Neuron (in vitro differentiated cells): ENCODE results near the gene KLHL3.

Experiments
- H2AFZ ChIP-seq: one replicate; pipeline ENCODE4 v1.6.1; 2013; ENCODE audit warnings: low read depth, mild to moderate bottlenecking, inconsistent platforms, low read length, moderate library complexity
- H3K27me3 ChIP-seq: one replicate; pipeline ENCODE4 v1.6.1; 2013; ENCODE audit warnings: low read length; ENCODE audit not compliant: insufficient read depth
- H3K36me3 ChIP-seq: one replicate; pipeline ENCODE4 v1.6.1; 2013; ENCODE audit warnings: low read length; ENCODE audit not compliant: insufficient read depth
- H3K4me1 ChIP-seq: one replicate; pipeline ENCODE4 v1.6.1; 2013; ENCODE audit warnings: low read length; ENCODE audit not compliant: insufficient read depth
- H3K4me3 ChIP-seq: 2 replicates; pipeline ENCODE4 v1.5.1; 2013; ENCODE audit warnings: mild to moderate bottlenecking, low read length, moderate library complexity
- H3K9me3 ChIP-seq: one replicate; pipeline ENCODE4 v1.6.1; 2013; ENCODE audit warnings: low read length

KLHL3 gene

GRCh38 chr5:137611794-137612435 lies 124.0 kb downstream of the KLHL3 start:
- no peaks in the 10 kb centered on the region for H3K9me3 ChIP-seq
- H3K4me1 ChIP-seq = no peaks in the 10 kb centered on the region

GRCh38 chr5:137611011-137611580 lies 124.8 kb downstream of the KLHL3 start:
- Histone ChIP-seq H2AFZ (no peak overlapping the region), H3K4me3 (no peak overlapping the region), H3K36me3 (no peaks in the 10 kb centered on the region), H3K9me3 (no peaks in the 10 kb centered on the region), H3K27me3 (peaks cover 10% of the 10 kb centered on the region), H3K4me1 (no peaks in the 10 kb centered on the region)

More at GRCh38 chr5:137611794-137612435, 124.0 kb downstream of the KLHL3 start:
- H3K4me3 ChIP-seq = no peak overlapping the region
- peaks cover 6% of the 10 kb centered on the region for H3K27me3 ChIP-seq
- no peak overlapping the region for H2AFZ ChIP-seq
- H3K36me3 ChIP-seq = no peaks in the 10 kb centered on the region

GRCh38 chr5:137610598-137610997 lies 125.3 kb downstream of the KLHL3 start:
- Histone ChIP-seq H3K4me3 (no peak overlapping the region), H2AFZ (no peak overlapping the region), H3K27me3 (peaks cover 10% of the 10 kb centered on the region), H3K36me3 (no peaks in the 10 kb centered on the region), H3K4me1 (no peaks in the 10 kb centered on the region), H3K9me3 (no peaks in the 10 kb centered on the region)

GRCh38 chr5:137609127-137609526 lies 126.8 kb downstream of the KLHL3 start:
- H3K9me3 ChIP-seq = no peaks in the 10 kb centered on the region
- H3K4me1 ChIP-seq = no peaks in the 10 kb centered on the region
- peaks cover 17% of the 10 kb centered on the region for H3K27me3 ChIP-seq
- no peaks in the 10 kb centered on the region for H3K36me3 ChIP-seq
- no peak overlapping the region for H2AFZ ChIP-seq
- no peak overlapping the region for H3K4me3 ChIP-seq

GRCh38 chr5:137607771-137608170 lies 128.1 kb downstream of the KLHL3 start:
- H3K27me3 ChIP-seq = peaks cover 25% of the 10 kb centered on the region
- no peaks in the 10 kb centered on the region for H3K9me3 ChIP-seq
- no peaks in the 10 kb centered on the region for H3K36me3 ChIP-seq
- H2AFZ ChIP-seq = no peak overlapping the region
- no peak overlapping the region for H3K4me3 ChIP-seq
- no peaks in the 10 kb centered on the region for H3K4me1 ChIP-seq

- H3K4me3 ChIP-seq = no peak overlapping the region
- H3K36me3 ChIP-seq = no peaks in the 10 kb centered on the region
- no peaks in the 10 kb centered on the region for H3K4me1 ChIP-seq
- H3K27me3 ChIP-seq = peaks cover 33% of the 10 kb centered on the region
- H3K9me3 ChIP-seq = no peaks in the 10 kb centered on the region
- no peak overlapping the region for H2AFZ ChIP-seq
Observed at GRCh38 chr5:137606401-137606800, 129.5 kb downstream of the KLHL3 start.

- Histone ChIP-seq H2AFZ (no peak overlapping the region), H3K27me3 (peaks cover 38% of the 10 kb centered on the region), H3K4me1 (no peaks in the 10 kb centered on the region), H3K36me3 (no peaks in the 10 kb centered on the region), H3K4me3 (no peak overlapping the region), H3K9me3 (no peaks in the 10 kb centered on the region)
Observed at GRCh38 chr5:137605411-137605810, 130.5 kb downstream of the KLHL3 start.

- H3K27me3 ChIP-seq = peaks cover 40% of the 10 kb centered on the region
Observed at GRCh38 chr5:137604348-137605095, 131.4 kb downstream of the KLHL3 start.

GRCh38 chr5:137603891-137604290 lies 132.0 kb downstream of the KLHL3 start:
- Histone ChIP-seq H3K4me3 (no peak overlapping the region), H2AFZ (no peak overlapping the region), H3K9me3 (no peaks in the 10 kb centered on the region), H3K4me1 (no peaks in the 10 kb centered on the region), H3K27me3 (peaks cover 41% of the 10 kb centered on the region), H3K36me3 (no peaks in the 10 kb centered on the region)

More at GRCh38 chr5:137604348-137605095, 131.4 kb downstream of the KLHL3 start:
- H3K4me3 ChIP-seq = no peak overlapping the region
- no peaks in the 10 kb centered on the region for H3K9me3 ChIP-seq
- no peaks in the 10 kb centered on the region for H3K4me1 ChIP-seq
- no peaks in the 10 kb centered on the region for H3K36me3 ChIP-seq
- no peak overlapping the region for H2AFZ ChIP-seq

GRCh38 chr5:137603356-137603755 lies 132.5 kb downstream of the KLHL3 start:
- Histone ChIP-seq H3K36me3 (no peaks in the 10 kb centered on the region), H3K4me3 (no peak overlapping the region), H2AFZ (no peak overlapping the region), H3K27me3 (peaks cover 41% of the 10 kb centered on the region), H3K4me1 (no peaks in the 10 kb centered on the region), H3K9me3 (no peaks in the 10 kb centered on the region)

GRCh38 chr5:137602721-137603273 lies 133.1 kb downstream of the KLHL3 start:
- H3K4me3 ChIP-seq = no peak overlapping the region
- no peaks in the 10 kb centered on the region for H3K36me3 ChIP-seq
- peaks cover 44% of the 10 kb centered on the region for H3K27me3 ChIP-seq
- H2AFZ ChIP-seq = no peak overlapping the region
- no peaks in the 10 kb centered on the region for H3K4me1 ChIP-seq
- H3K9me3 ChIP-seq = no peaks in the 10 kb centered on the region

- H3K9me3 ChIP-seq = no peaks in the 10 kb centered on the region
- no peaks in the 10 kb centered on the region for H3K36me3 ChIP-seq
- peaks cover 41% of the 10 kb centered on the region for H3K27me3 ChIP-seq
- no peak overlapping the region for H3K4me3 ChIP-seq
- H2AFZ ChIP-seq = no peak overlapping the region
- no peaks in the 10 kb centered on the region for H3K4me1 ChIP-seq
Observed at GRCh38 chr5:137600721-137601360, 135.0 kb downstream of the KLHL3 start.

- no peak overlapping the region for H3K4me3 ChIP-seq
Observed at GRCh38 chr5:137599457-137599856, 136.4 kb downstream of the KLHL3 start.

More at GRCh38 chr5:137599457-137599856, 136.4 kb downstream of the KLHL3 start:
- Histone ChIP-seq H3K36me3 (no peaks in the 10 kb centered on the region), H2AFZ (no peak overlapping the region), H3K4me1 (no peaks in the 10 kb centered on the region), H3K27me3 (peaks cover 36% of the 10 kb centered on the region), H3K9me3 (no peaks in the 10 kb centered on the region)
